PC-3 (cell line): ENCODE data around the gene ITGA8. TPM values are rescaled to one million over a fixed set of nuclear protein-coding genes. Genes with fewer than 3 reads are reported as not detected.

Source experiments
- ATAC-seq: fragments of 200-7000 bp; cut with Tn5 transposase; 2 replicates; pipeline ENCODE4 v1.9.1; 2020; ENCODE audit warnings: mild to moderate bottlenecking, moderate library complexity
- BruUV-seq: library from RNA; stranded (reverse); fragments of 400-500 nt; replicated peaks from 2 replicates; lab custom pipeline; 2021; lab: Mats Ljungman, UMichigan
- CTCF ChIA-PET: fragments of 300-600 bp; sonication (Branson Sonifier 250); formaldehyde crosslinking; loops from one replicate; lab custom pipeline; 2022; ENCODE audit warnings: antibody characterized with exemption; lab: Charles Lee
- POLR2A ChIA-PET: fragments of 300-600 bp; sonication (Branson Sonifier 250); formaldehyde crosslinking; loops from one replicate; lab custom pipeline; 2022; ENCODE audit warnings: antibody characterized with exemption; ENCODE audit not compliant: unreplicated experiment; lab: Charles Lee
- DNase-seq: peaks from one replicate; pipeline ENCODE4 v3.0.0-alpha.2; 2015
- H2AFZ ChIP-seq: fragments of 300-600 bp; sonication (generic); 2 replicates; pipeline ENCODE4 v1.6.0; 2016; ENCODE audit warnings: antibody characterized with exemption, low read length
- H3F3A ChIP-seq: fragments of 300-600 bp; sonication (generic); one replicate; pipeline ENCODE4 v1.6.0; 2017; ENCODE audit warnings: antibody characterized with exemption, low read length, control low read depth, mild to moderate bottlenecking; ENCODE audit not compliant: unreplicated experiment
- H3K27ac ChIP-seq: fragments of 300-600 bp; sonication (generic); 2 replicates; pipeline ENCODE4 v1.5.1; 2016; ENCODE audit warnings: mild to moderate bottlenecking, low read length
- H3K27me3 ChIP-seq: fragments of 300-600 bp; sonication (generic); 2 replicates; pipeline ENCODE4 v1.6.1; 2016; ENCODE audit warnings: low read length, mixed read lengths
- H3K36me3 ChIP-seq: fragments of 300-600 bp; sonication (generic); 2 replicates; pipeline ENCODE4 v1.6.1; 2016; ENCODE audit warnings: low read depth, mixed run types, low read length, mixed read lengths
- H3K4me1 ChIP-seq: fragments of 300-600 bp; sonication (generic); 2 replicates; pipeline ENCODE4 v1.5.1; 2016; ENCODE audit warnings: low read length; ENCODE audit not compliant: insufficient read depth
- H3K4me2 ChIP-seq: fragments of 300-600 bp; sonication (generic); 2 replicates; pipeline ENCODE4 v1.6.0; 2016; ENCODE audit warnings: low read length
- H3K4me3 ChIP-seq: fragments of 300-600 bp; sonication (generic); 2 replicates; pipeline ENCODE4 v1.5.1; 2016; ENCODE audit warnings: mild to moderate bottlenecking, low read length, mixed read lengths
- H3K79me2 ChIP-seq: fragments of 300-600 bp; sonication (generic); 2 replicates; pipeline ENCODE4 v1.6.1; 2017; ENCODE audit warnings: low read length, mixed read lengths
- H3K9ac ChIP-seq: fragments of 300-600 bp; sonication (generic); 2 replicates; pipeline ENCODE4 v1.6.0; 2016; ENCODE audit warnings: mild to moderate bottlenecking, low read length
- H3K9me2 ChIP-seq: fragments of 300-600 bp; sonication (generic); replicated peaks from 2 replicates; pipeline ENCODE4 v1.6.1; 2016; ENCODE audit warnings: mixed run types, low read length, mixed read lengths
- H3K9me3 ChIP-seq: fragments of 300-600 bp; sonication (generic); 2 replicates; pipeline ENCODE4 v1.6.1; 2016; ENCODE audit warnings: low read length, mixed read lengths
- H4K20me1 ChIP-seq: fragments of 300-600 bp; sonication (generic); 2 replicates; pipeline ENCODE4 v1.6.1; 2016; ENCODE audit warnings: low read length, mixed read lengths
- CTCF ChIP-seq: fragments of 300-600 bp; sonication (generic); conservative IDR thresholded peaks from 2 replicates; pipeline ENCODE4 v1.5.1; 2017; ENCODE audit warnings: antibody characterized with exemption, low read depth, mild to moderate bottlenecking, low read length
- EZH2 ChIP-seq: fragments of 300-600 bp; sonication (generic); IDR thresholded peaks from one replicate; pipeline ENCODE4 v1.6.1; 2017; ENCODE audit warnings: antibody characterized with exemption, mild to moderate bottlenecking, low read length; ENCODE audit not compliant: unreplicated experiment
- EZH2phosphoT487 ChIP-seq: fragments of 300-600 bp; sonication (generic); IDR thresholded peaks from 2 replicates; pipeline ENCODE4 v1.6.1; 2018; ENCODE audit warnings: mild to moderate bottlenecking, antibody characterized with exemption, low read length, borderline replicate concordance
- intact Hi-C: fragments of 100-400 bp; cut with micrococcal nuclease; formaldehyde crosslinking; loops from 2 replicates; pipeline ENCODE4 v1.9.0; 2023
- total RNA-seq: library from RNA; depleted of rRNA; stranded (reverse); fragments of >200 nt; gene quantifications from 2 replicates; pipeline ENCODE4 v1.2.3, GENCODE V29; 2014

The ITGA8 gene
- total RNA-seq, 1 experiment from 2014 or later = not detected

DNA sequence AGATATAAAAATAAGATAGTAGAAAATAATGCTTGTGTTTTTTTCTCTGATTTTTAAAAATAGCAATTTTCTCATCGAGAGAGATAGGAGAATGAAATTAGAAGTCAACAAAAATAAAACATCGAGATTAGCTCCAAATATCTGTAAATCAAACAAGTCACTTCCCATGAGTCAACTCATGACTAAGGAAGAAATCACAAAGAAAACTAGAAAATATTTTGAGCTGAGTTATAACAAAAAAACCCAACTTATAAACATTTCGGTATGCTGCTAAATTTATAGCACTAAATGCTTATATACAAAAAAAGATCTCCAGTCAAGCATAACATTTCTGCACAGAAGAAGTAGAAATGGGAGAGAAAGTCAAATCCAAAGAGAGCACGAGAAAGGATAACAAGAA, 140.1 kb downstream of the ITGA8 start:
- no peak overlapping the region for H3K4me3 ChIP-seq
- H3K27ac ChIP-seq = no peak overlapping the region
- DNase-seq (peak; percentile 29), ATAC-seq (peak; percentile 37)
- TF ChIP-seq EZH2phosphoT487 (no peak), CTCF (no peak), EZH2 (no peak)
- intact Hi-C loops = no loop called here
- peaks cover 4% of the 10 kb centered on the region; the same call in 1 of the 2 replicates for H3K27me3 ChIP-seq
- H4K20me1 ChIP-seq = no peaks in the 10 kb centered on the region
- no peaks in the 10 kb centered on the region for H3K36me3 ChIP-seq
- H3K4me1 ChIP-seq = 0 out of 2 replicates have a peak, but pooled peaks cover 4% of the 10 kb centered on the region
- H2AFZ ChIP-seq = no peak overlapping the region
- H3K9me2 ChIP-seq = no peaks in the 10 kb centered on the region
- no peak overlapping the region for H3K4me2 ChIP-seq
- ChIA-PET POLR2A (no interaction called here), CTCF (interaction anchor here (0.6 to 0.7 kb wide), 2 partner anchors 8 to 133 kb away, joined by 3 to 5 read pairs; no protein-coding TSS in a partner anchor)
- no peaks in the 10 kb centered on the region for H3F3A ChIP-seq
- no peaks in the 10 kb centered on the region for H3K9me3 ChIP-seq
- no TSS peak for BruUV-seq
- H3K79me2 ChIP-seq = no peaks in the 10 kb centered on the region
- H3K9ac ChIP-seq = no peak overlapping the region

DNA sequence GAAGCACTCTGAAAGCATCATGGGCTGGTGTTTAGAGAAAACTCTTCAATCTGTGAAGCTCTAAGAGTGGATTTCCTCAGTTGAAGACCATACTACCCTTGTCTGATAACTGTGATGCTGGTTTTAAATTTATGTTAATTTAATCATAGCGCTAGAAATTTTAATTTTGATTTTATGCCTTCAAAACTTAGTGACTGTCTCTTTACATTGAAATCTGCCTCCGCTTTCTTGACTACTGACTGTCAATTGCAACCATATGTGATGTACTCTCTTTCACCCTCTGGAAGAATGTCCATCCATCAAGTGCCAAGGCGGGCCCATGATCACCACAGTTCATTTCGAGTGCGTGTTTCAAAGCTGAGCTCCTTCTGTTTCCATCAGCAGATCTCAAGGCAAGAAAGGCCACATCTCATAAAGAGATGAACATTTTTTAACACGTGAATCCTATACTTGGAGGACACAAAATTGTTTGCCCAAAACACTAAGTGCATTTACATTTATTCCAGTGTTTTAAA, 147.1 kb downstream of the ITGA8 start:
- Histone ChIP-seq H3K27me3 (peaks cover 4% of the 10 kb centered on the region; the same call in 1 of the 2 replicates), H3K4me3 (no peak overlapping the region), H3K4me1 (no peaks in the 10 kb centered on the region), H3K27ac (no peak overlapping the region), H3K9ac (no peak overlapping the region), H3F3A (no peaks in the 10 kb centered on the region), H3K9me2 (no peaks in the 10 kb centered on the region), H3K79me2 (no peaks in the 10 kb centered on the region), H3K36me3 (no peaks in the 10 kb centered on the region), H3K9me3 (no peaks in the 10 kb centered on the region), H2AFZ (no peak overlapping the region), H3K4me2 (no peak overlapping the region), H4K20me1 (no peaks in the 10 kb centered on the region)
- intact Hi-C loops = no loop called here
- no TSS peak for BruUV-seq
- ChIA-PET CTCF (no interaction called here), POLR2A (no interaction called here)
- no peak for TF ChIP-seq EZH2
- ATAC-seq (no peak), DNase-seq (no peak)

GRCh38 chr10:15571575-15571974, 148.1 kb downstream of the ITGA8 start:
- no peak for TF ChIP-seq CTCF
- TF ChIP-seq EZH2phosphoT487 = no peak
- TF ChIP-seq EZH2 = no peak
- Histone ChIP-seq H4K20me1 (no peaks in the 10 kb centered on the region), H3K9ac (no peak overlapping the region), H2AFZ (no peak overlapping the region), H3K27me3 (peaks cover 2% of the 10 kb centered on the region; the same call in 1 of the 2 replicates), H3K9me3 (no peaks in the 10 kb centered on the region), H3K27ac (no peak overlapping the region), H3K36me3 (no peaks in the 10 kb centered on the region), H3K9me2 (no peaks in the 10 kb centered on the region), H3F3A (no peaks in the 10 kb centered on the region), H3K4me3 (no peak overlapping the region), H3K4me2 (no peak overlapping the region), H3K4me1 (no peaks in the 10 kb centered on the region), H3K79me2 (no peaks in the 10 kb centered on the region)
- ATAC-seq (no peak), DNase-seq (no peak)
- BruUV-seq = no TSS peak
- ChIA-PET CTCF (no interaction called here), POLR2A (no interaction called here)
- intact Hi-C loops = no loop called here
